GM21447 (cell line): Measurements from ENCODE around the gene GALNT9.
"Not testable (repeated sequence)": the region's sequence is repeated elsewhere in the genome, so short reads cannot be mapped to it uniquely, and the experiment has no call there.

Experiments
- ATAC-seq: cut with Tn5 transposase; IDR thresholded peaks from one replicate; pipeline ENCODE4 v1.9.1; 2021; ENCODE audit not compliant: unreplicated experiment

The GALNT9 gene

DNA sequence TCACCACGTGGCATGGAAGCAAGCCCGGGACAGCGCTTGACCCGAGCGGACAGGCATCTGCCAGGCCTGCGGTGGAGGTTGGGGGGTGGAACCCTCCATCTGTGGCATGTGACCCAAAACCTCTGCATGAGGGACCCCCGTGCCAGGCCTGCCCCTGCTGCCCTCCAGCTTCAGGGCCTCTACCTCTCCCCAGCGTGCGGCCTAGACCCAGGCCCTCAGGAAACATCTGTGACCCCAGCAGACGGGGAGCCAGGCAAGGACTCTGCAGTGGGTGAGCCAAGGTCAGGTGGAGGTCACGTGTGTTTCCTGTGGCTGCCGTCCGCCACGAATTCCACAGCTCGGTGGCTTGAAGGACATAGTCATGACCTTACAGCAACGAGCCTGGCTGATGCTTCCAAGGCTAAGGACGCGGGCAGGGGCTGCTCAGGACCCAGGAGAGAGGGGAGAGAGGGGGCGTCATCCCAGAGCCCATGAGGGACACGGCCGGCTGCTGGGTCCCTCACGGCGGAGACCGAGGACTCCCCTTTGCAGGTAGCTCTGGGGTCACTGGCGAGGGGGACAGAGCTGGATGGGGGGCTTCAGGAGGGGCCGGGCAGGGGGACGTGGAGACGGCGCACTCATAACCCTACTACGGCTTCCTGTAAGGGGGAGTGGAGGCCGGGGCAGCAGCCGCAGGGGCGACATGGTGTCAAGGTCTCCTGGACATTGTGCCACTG is 91.5 kb downstream of the GALNT9 start:
- no peak for ATAC-seq

DNA sequence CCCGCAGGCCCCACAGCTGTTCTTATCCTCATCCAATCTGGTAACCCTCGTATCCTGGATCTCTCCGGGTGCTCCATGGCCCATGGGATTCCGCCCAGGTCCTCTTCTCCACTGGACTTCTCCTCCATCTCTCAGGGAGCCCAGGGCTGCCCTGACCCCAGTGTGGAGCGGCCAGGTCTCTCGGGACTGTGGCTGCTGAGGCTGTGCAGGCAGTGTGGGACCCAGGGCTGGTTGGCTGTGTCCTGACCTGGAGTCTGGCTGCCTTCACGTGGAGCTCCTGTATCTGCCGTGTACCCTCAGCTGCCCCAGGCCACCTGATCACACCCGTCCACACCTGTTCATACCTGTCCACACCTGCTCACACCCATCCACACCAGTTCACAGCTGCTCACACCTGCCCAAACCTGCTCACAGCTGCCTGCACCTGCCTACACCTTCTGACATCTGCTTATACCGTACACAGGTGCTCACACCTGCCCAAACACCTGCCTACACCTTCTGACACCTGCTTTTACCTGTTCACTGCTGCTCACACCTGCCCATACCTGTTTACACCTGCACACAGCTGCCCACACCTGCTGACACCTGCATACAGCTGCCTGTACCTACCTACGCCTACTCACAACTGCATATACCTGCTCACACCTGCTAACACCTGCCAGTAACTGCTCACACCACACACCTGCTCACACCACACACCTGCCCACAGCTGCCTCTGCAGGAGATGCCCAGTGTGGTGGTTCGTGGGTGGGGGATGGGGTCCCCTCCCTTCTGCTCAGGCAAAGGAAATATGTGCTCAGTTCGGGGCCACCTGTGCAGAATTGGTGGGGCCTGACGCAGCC is 92.2 kb downstream of the GALNT9 start:
- ATAC-seq: no peak

DNA sequence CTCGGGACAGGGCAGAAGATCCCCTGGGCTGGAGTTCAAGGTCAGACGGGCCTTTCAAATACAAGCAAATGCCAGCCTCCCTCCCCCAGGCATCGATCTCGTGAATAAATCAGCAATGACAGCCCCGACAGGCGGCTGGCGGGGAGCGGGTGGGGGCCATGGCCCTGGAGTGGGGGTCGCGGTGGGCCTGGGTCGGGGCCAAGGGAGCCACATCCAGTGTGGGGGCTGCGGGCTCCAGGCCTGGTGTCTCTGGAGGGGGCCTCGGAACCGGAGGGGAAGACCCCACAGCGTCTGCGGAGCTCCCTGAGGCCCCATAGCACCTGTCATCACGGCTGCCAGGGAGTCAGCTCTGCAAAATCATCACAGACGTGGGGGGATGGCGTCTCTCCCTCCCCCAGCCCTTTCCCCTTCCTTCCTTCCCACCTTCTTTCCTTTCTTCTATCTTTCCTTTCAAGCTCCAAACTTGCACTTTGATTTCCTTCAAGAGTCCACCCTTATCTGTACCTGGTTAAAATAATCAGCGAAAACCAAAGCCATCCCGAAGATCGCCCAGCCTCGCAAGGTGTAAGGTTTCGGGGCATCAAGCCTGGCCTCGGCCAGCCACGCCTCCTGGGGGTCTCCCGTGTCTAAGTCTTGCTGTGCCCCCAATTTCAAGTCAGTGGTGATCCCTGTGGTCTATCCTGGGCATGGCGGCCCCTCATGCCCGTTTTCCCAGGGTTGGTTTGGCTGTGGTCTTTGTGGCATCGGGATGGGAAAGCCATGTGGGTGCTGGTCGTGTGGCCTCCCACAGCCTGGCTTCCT is 93.1 kb downstream of the GALNT9 start:
- ATAC-seq: no peak

DNA sequence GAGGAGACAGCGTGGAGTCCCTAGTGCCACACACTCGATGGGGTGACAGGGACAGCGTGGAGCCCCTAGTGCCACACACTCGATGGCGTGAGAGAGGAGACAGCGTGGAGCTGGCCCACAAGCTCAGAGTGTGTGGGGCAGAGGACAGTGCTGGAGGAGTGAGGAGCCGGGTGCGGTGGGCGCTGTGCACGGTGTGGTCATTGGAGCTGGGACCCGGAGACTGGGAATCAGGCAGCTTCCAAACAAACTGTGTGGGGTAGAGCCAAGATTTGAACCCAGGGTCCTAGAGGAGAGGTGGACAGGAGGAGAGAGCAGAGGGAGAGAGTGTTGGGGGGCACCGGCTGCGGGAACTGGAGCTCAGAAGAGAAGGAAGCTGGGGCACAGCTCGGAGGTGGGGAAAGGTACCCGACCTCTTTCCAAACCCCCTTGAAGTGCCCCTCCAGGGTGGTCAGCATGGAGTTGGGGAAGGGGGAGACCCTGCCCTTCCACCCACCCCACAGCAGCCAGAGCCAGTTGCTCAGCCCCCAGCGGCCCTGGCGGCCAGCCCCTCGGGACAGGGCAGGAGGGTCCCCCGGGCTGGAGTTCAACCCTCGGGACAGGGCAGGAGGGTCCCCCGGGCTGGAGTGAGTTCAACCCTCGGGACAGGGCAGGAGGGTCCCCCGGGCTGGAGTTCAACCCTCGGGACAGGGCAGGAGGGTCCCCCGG is 94.1 kb downstream of the GALNT9 start:
- ATAC-seq: no peak

DNA sequence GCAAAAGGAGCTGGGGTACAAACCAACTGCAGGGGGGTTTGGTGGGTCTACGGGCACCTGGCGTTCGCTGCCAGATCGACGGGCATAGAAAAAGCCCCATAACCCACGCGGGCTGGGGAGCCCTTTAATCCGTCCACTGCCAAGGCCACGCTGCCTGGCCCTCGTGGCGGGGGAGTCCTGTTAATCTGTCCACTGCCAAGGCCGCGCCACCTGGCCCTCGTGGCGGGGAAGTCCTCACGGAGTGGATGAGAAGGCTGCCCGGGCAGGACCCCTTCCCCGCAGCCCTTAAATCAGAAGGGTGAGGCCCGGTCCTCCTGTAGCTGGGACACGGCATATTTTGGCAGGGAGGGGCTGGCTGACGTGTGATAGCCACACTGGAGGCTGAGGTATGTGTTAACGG is 99.0 kb downstream of the GALNT9 start:
- ATAC-seq: no peak

DNA sequence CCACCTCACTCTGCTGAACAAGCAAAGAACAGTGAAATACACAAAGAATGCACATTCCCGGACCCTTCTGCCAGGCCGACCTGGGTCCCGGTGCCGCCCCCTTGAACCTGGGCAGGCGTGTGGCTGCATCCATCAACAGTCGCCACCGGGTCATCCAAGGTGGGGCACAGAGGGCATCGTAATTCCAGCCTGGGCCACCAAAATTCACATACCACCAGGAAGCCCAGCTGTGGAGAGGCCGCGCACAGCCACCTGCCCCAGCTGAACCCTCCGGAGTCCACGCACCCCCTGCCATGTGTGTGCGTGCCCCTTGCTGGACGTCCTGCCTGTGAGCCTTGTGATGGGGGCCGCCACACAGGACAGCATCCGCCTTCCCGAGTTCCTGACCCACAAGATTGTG is 99.5 kb downstream of the GALNT9 start:
- no peak for ATAC-seq

DNA sequence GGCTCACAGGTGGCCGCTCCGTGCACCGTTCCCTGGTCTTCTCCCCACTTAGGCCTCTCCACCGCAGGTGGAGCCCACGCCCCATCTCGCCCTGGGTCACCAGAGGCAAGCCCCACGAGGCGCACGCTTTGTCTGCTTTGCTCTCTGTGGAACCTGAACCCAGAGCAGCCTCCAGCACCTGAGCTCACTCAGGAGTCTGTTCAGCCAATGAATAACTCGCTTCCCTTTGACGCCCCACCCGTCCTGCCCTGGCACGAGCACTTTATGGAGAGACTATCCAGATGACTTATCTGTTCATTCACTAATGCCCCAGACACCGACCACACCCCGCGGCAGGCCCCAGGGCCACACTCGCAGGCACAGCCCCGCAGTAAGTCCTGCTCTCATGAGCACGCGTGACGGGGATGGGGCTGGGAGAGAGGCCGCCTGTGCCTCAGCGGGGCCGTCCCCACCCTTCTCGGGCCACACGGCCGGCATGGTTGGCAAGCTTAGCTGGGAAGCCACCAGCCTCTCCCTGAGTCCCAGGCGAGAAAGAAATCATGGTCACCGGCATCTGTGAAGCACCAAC is 100.1 kb downstream of the GALNT9 start:
- ATAC-seq: no peak

DNA sequence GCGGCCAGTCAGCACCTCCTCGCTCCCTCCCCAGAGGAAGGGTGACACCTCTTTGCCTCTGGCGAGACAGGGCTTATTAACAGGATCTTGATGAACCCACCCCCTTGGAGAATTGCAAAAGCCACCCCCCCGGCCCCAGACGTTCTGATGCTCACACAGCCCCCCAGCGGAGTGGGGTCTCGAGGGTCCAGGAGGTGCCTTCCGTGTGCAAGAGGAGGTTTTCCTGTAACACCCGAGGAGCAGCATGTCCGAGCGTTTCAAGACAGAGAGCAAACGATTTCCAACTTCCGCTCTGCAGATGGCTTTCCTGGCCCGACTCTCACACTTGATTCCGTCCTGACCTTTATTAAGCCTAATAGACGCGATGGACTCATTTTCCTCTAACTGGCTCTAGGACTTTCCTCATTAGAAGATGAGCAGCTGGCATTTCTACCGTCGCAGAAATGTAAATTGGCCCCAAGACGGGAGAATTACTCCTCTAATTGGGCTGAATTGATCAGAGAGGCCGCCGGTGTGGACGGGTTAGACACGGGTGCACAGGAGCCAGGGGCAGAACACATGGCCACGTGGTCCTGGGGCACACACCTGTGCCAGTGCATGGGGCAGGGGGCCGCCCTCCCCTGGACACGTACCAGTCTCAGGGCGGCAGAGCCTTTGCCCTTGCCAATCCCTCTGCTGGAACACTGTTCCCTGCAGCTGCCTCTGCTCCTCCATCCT is 100.8 kb downstream of the GALNT9 start:
- no peak for ATAC-seq

DNA sequence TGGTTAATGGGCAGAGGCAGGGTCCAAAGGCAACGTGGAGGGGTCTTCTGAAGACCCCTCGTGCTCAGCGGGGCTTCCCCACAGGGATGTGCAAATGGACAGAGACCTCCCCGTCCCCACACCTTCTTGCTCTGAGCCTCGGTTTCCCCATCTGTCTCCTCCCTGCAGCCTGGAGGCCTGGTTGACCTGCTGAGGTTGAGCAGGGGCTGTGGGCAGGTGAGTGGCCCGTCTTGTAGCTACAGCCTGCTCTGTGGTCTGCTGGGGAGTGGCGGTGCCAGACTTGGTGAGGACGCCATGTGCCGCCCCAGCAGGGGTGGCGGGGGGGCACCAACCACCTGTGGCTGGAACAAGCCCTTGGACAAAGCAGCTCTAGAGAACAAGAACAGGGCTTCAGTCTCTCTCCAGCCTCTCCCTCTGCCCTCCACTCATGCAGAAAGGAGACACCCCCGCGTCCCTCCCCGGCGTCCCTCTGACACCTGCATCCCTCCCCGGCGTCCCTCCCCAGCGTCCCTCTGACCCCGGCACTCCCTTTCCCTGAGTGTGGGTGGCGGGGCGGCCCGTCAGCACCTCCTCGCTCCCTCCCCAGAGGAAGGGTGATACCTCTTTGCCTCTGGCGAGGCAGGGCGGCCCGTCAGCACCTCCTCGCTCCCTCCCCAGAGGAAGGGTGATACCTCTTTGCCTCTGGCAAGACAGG is 101.5 kb downstream of the GALNT9 start:
- ATAC-seq: no peak

DNA sequence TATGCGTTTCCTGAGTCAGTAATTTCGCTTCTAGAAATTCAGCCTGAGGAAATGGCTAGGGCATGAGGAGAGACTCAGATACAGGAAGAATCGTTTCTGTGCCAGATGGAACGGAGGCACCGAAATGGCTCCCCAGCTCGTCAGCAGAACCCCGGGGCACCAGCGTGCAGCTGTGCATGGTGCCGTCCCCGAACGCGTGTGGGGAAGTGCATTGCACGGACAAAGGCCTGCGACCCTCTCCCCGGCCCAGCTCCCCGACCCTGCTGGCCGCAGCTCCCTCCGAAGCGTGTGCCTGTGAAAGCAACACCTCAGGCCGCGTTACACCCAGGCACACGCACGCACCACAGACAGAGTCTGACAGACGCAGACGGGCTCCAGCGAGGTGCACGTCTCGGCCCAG is 102.3 kb downstream of the GALNT9 start:
- no peak for ATAC-seq

DNA sequence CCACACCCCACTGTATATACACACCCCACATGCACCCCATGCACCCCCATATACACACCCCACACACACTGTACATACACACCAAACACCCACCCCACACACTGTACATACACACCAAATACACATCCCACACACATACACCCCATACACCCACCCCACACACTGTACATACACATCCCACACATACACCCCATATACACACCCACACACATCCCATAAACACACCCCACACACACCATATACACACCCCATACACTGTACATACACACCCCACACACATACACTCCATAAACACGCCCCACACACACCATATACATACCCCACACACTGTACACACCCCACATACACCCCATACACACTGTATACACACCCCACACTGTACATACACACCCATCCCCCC is 102.8 kb downstream of the GALNT9 start:
- no peak for ATAC-seq

DNA sequence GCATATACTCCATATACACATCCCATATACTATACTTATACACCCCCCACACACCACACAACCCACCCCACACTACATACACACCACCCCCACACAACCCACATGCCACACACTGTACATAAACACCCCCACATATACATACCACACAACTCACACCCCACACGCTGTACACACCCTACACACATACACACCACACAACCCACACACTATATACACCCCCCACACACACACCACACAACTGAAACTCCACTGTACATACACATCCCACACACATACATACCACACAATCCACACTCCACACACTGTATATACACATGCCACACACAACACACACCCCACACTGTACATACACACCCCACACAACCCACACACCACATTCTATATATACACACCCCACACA is 104.2 kb downstream of the GALNT9 start:
- no peak for ATAC-seq

DNA sequence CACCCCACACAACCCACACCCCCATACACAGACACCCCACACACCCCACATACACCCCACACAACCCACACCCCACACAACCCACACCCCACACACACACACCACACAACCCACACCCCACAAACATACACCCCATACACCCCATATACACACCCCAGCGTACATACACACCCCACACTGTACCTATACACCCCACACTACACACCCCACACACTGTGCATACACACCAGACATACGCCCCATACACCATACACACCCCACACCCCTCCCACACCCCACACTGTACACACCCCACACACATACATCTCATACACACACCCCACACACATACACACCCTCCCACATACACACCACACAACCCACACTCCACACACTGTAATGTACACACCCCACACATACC is 104.9 kb downstream of the GALNT9 start:
- ATAC-seq: no peak

DNA sequence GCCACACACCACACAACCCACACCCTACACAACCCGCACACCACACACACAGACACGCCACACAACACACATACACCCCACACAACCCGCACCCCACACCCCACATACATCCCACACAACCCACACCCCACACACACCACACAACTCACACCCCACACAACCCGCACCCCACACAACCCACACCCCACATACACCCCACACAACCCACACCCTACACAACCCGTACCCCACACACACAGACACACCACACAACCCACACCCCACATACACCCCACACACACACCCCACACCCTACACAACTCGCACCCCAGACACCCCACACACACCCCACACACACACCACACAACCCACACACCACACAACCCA is 106.6 kb downstream of the GALNT9 start:
- ATAC-seq: no peak

DNA sequence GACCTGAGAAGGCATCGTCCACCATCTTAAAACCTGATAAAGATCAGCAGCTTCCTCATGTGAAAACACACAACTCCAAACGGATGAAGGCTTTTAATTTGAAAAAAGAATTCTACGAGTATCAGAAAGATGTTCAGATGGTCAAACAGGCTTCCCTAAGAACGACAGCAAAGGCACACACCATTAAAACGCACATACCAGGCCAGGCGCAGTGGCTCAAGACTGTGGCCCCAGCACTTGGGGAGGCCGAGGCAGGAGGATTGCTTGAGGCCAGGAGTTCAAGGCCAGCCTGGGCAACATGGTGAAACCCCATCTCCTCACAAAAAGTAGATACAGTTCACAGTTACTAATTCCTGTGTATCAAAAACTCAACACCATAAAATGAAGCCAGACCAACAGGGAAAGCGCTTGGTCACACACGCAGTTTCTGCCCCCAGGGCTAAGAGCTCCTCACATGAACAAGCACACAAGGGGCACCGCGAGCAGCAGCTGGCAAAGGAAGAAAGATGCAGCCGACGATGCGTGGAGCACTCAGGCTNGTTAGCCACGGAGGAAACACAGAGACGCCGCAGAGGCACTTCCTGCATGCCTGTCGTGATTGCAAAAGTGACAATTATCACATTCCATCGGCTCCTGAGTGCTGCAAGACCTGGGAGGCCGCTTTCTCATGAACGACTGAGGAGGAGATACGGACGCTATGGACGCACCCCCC is 107.1 kb downstream of the GALNT9 start:
- ATAC-seq: no peak

DNA sequence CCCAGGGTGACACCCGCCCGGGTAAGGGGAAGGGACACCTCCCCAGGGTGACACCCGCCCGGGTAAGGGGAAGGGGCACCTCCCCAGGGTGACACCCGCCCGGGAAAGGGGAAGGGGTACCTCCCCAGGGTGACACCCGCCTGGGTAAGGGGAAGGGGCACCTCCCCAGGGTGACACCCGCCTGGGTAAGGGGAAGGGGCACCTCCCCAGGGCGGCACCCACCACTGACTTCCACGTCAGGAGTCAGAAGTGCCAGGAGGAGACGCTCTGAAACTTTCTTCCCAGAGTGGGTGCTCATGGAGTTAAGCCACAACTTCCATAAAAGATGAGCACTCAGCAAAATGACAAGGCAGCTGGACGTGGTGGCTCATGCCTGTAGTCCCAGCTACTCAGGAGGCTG is 109.6 kb downstream of the GALNT9 start:
- ATAC-seq: not testable (repeated sequence)

DNA sequence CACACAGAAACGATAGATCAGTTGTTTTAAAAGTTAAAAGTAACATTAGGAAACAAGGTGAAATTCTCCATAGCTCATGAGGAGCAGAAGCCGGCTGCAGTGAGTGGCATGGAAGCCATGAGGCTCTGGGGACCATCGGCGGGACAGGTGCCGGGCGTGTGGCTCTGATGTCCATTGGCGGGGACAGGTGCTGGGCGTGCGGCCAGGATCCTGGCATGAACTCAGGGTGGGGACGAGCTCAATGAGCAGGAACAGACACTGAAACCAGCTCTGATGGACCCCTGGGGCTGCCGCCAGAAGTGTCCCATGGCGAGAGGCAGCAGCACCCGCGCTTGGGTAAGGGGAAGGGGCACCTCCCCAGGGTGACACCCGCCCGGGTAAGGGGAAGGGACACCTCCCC is 110.1 kb downstream of the GALNT9 start:
- ATAC-seq: no peak

DNA sequence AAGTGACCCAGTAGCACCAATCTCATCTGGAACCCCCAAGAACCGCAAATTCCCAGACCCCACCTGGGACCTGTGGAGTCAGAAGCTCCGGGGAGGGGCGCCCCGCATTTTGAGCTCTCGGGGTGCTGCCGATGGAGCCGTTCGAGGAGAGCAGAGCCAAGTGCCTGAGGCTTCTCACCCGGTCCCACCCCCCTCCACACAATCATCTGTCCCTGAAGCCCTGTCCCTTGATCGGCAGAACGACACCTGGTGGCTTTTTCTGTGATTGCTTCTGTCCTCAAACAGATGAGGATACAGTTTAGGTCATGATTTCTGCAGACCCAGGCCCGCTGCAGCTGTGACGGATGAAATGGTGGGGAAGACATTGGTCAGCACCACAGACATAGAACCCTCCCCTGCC is 110.5 kb downstream of the GALNT9 start:
- ATAC-seq: no peak

DNA sequence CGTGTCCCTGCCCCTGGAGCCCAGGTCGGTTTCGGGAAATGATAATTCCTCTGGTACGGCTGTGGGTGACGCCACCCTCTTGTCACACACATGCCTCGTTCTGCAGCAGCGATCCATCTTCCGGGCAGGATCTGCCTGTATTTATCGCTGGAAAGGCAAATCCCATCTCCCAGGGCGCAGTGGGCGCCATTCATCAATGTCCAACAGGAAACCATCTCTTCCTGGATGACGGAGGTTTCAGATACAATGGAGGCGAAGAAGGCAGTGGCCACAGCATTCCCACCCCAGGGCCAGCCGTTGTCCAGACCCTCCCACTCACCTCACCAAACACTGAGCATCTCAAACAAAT is 110.9 kb downstream of the GALNT9 start:
- no peak for ATAC-seq
